ENCODE results near the gene SSBP2. TPM values are rescaled to one million over a fixed set of nuclear protein-coding genes. Genes with fewer than 3 reads are reported as not detected.

Gene SSBP2
- total RNA-seq, 1 experiment from 2014 or later = 13.8 TPM

- Histone ChIP-seq H3K36me3 (no peaks in the 10 kb centered on the region), H3K27me3 (no peaks in the 10 kb centered on the region), H3K4me3 (peak overlapping the region; percentile 34), H3K9me3 (peaks cover 6% of the 10 kb centered on the region)
- DNase-seq = no peak
Observed at GRCh38 chr5:81393430-81393782, 357.5 kb downstream of the SSBP2 start.

GRCh38 chr5:81389025-81389424 is 361.9 kb downstream of the SSBP2 start:
- H3K36me3 ChIP-seq = no peaks in the 10 kb centered on the region
- no peaks in the 10 kb centered on the region for H3K27me3 ChIP-seq

GRCh38 chr5:81388169-81388568 is 362.7 kb downstream of the SSBP2 start:
- H3K4me3 ChIP-seq = no peak overlapping the region
- DNase-seq = no peak

More at GRCh38 chr5:81389025-81389424, 361.9 kb downstream of the SSBP2 start:
- Histone ChIP-seq H3K4me3 (no peak overlapping the region), H3K9me3 (no peaks in the 10 kb centered on the region)
- no peak for DNase-seq

GRCh38 chr5:81383867-81384266 is 367.0 kb downstream of the SSBP2 start:
- no peaks in the 10 kb centered on the region for H3K9me3 ChIP-seq
- no peak overlapping the region for H3K4me3 ChIP-seq
- no peaks in the 10 kb centered on the region for H3K36me3 ChIP-seq
- DNase-seq = no peak
- no peaks in the 10 kb centered on the region for H3K27me3 ChIP-seq

More at GRCh38 chr5:81388169-81388568, 362.7 kb downstream of the SSBP2 start:
- no peaks in the 10 kb centered on the region for H3K27me3 ChIP-seq
- no peaks in the 10 kb centered on the region for H3K36me3 ChIP-seq
- no peaks in the 10 kb centered on the region for H3K9me3 ChIP-seq

GRCh38 chr5:81371354-81371876 is 379.5 kb downstream of the SSBP2 start:
- H3K9me3 ChIP-seq = no peaks in the 10 kb centered on the region
- no peak overlapping the region for H3K4me3 ChIP-seq
- H3K36me3 ChIP-seq = no peaks in the 10 kb centered on the region
- no peak for DNase-seq
- peaks cover 5% of the 10 kb centered on the region; the same call in 1 of the 2 replicates for H3K27me3 ChIP-seq

- Histone ChIP-seq H3K36me3 (no peaks in the 10 kb centered on the region), H3K9me3 (no peaks in the 10 kb centered on the region), H3K4me3 (no peak overlapping the region), H3K27me3 (peaks cover 5% of the 10 kb centered on the region; the same call in 1 of the 2 replicates)
- no peak for DNase-seq
Observed at GRCh38 chr5:81370912-81371311, 380.0 kb downstream of the SSBP2 start.

GRCh38 chr5:81365541-81365940 is 385.4 kb downstream of the SSBP2 start:
- Histone ChIP-seq H3K36me3 (no peaks in the 10 kb centered on the region), H3K9me3 (no peaks in the 10 kb centered on the region), H3K27me3 (no peaks in the 10 kb centered on the region), H3K4me3 (no peak overlapping the region)
- no peak for DNase-seq

- DNase-seq = peak; percentile 3
- H3K4me3 ChIP-seq = no peak overlapping the region
- H3K27me3 ChIP-seq = no peaks in the 10 kb centered on the region
- H3K9me3 ChIP-seq = no peaks in the 10 kb centered on the region
- no peaks in the 10 kb centered on the region for H3K36me3 ChIP-seq
Observed at GRCh38 chr5:81363093-81363871, 387.6 kb downstream of the SSBP2 start.

Other genes with a start within 250 kb of the SSBP2 start
- 3.1 and 5.9 TPM in 2 replicates for gene ATG10, start 220.9 kb upstream of the SSBP2 start, total RNA-seq (2014; rRNA removed; shearing (Covaris generic); ENCODE audit: low replicate concordance)